Measurements from ENCODE around the gene RHCE.
"Not testable (repeated sequence)": the region's sequence is repeated elsewhere in the genome, so short reads cannot be mapped to it uniquely, and the experiment has no call there.

RHCE gene

GRCh38 chr1:25338986-25339385, 81.6 kb downstream of the RHCE start:
- no peak for DNase-seq

GRCh38 chr1:25338188-25338981, 82.2 kb downstream of the RHCE start, which contains the start of gene TMEM50A:
Gene TMEM50A, plus strand, starts transcription at chr1:25338334. Its CDS starts 2,153 bp downstream, at chr1:25340487.
- DNase-seq, result peak; percentile 82

GRCh38 chr1:25337483-25338187, 83.0 kb downstream of the RHCE start:
- not testable (repeated sequence) for DNase-seq

GRCh38 chr1:25336922-25337354, 83.7 kb downstream of the RHCE start:
- DNase-seq, result peak; percentile 35

- DNase-seq, result peak; percentile 14
Observed at GRCh38 chr1:25329950-25330349, 90.7 kb downstream of the RHCE start.

- DNase-seq, result not testable (repeated sequence)
Observed at GRCh38 chr1:25329336-25329735, 91.3 kb downstream of the RHCE start.

- not testable (repeated sequence) for DNase-seq
Observed at GRCh38 chr1:25328791-25329185, 91.8 kb downstream of the RHCE start.

GRCh38 chr1:25327864-25328790, 92.5 kb downstream of the RHCE start:
- DNase-seq, result not testable (repeated sequence)

- DNase-seq, result not testable (repeated sequence)
Observed at GRCh38 chr1:25324407-25324806, 96.2 kb downstream of the RHCE start.

- DNase-seq, result peak; percentile 67
Observed at GRCh38 chr1:25322127-25322526, 98.5 kb downstream of the RHCE start.

- peak; percentile 59 for DNase-seq
Observed at GRCh38 chr1:25320314-25320938, 100.2 kb downstream of the RHCE start.

GRCh38 chr1:25312806-25313470, 107.7 kb downstream of the RHCE start:
- peak; percentile 45 for DNase-seq
